HG03066 (cell line): ENCODE results near the gene CRLF3.
"Not testable (repeated sequence)": the region's sequence is repeated elsewhere in the genome, so short reads cannot be mapped to it uniquely, and the experiment has no call there.

Experiments
- ATAC-seq: cut with Tn5 transposase; IDR thresholded peaks from one replicate; pipeline ENCODE4 v1.9.1; 2021; ENCODE audit warnings: low read depth; ENCODE audit not compliant: unreplicated experiment

CRLF3 gene

GRCh38 chr17:30747621-30748020 lies 76.9 kb downstream of the CRLF3 start:
- ATAC-seq: not testable (repeated sequence)

- ATAC-seq: not testable (repeated sequence)
These were observed 81.8 kb downstream of the CRLF3 start for GRCh38 chr17:30742669-30743068.

GRCh38 chr17:30736371-30736770 lies 88.1 kb downstream of the CRLF3 start:
- ATAC-seq: not testable (repeated sequence)

- not testable (repeated sequence) for ATAC-seq
These were observed 88.8 kb downstream of the CRLF3 start for GRCh38 chr17:30735644-30736043.

- ATAC-seq: not testable (repeated sequence)
These were observed 89.3 kb downstream of the CRLF3 start for GRCh38 chr17:30735206-30735605.

- ATAC-seq: not testable (repeated sequence)
These were observed 90.3 kb downstream of the CRLF3 start for GRCh38 chr17:30734153-30734552.
